ENCODE measurements around the gene FSD1.
"Not testable (repeated sequence)": the region's sequence is repeated elsewhere in the genome, so short reads cannot be mapped to it uniquely, and the experiment has no call there.

Gene FSD1

DNA sequence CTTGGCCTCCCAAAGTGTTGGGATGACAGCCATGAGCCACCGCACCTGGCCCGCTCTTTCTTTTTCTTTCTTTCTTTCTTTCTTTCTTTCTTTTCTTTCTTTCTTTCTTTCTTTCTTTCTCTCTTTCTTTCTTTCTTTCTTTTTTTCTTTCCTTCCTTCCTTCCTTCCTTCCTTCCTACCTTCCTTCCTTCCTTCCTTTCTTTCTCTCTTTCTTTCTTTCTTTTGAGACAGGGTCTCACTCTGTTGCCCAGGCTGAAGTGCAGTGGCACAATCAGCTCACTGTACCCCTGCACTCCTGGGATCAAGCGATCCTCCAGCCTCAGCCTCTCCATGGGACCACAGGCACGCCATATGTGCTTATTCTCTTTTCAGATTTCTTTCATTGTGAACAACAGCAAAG is 18.3 kb upstream of the FSD1 start:
- not testable (repeated sequence) for DNase-seq

DNA sequence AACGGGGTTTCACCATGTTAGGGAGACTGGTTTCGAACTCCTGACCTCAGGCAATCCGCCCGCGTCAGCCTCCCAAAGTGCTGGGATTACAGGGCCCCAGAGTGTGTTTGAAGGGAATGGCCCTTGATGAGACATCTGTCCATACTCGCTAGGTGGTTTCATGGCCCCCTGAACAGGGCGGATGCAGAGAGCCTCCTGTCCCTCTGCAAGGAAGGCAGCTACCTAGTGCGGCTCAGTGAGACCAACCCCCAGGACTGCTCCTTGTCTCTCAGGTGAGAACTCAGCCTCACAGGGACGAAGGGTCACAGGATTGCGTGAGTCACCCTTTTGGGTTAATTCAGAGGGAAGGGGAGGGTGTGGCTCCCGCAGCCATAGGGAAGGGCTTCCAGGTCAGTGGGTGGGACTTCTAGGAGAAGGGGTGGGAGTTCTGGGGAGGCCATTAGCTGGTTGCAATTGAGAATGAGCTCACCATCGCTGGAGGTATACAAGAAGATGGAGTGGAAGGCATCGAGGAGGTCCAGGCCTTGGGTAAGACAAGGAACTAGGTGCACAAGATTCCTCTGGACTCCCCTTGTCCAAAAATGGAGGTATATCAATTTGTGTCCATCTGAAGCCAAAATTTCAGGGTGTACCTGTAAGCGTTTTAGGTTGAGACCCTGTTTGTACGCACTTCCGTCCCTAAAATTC is 16.2 kb upstream of the FSD1 start:
- DNase-seq = no peak

DNA sequence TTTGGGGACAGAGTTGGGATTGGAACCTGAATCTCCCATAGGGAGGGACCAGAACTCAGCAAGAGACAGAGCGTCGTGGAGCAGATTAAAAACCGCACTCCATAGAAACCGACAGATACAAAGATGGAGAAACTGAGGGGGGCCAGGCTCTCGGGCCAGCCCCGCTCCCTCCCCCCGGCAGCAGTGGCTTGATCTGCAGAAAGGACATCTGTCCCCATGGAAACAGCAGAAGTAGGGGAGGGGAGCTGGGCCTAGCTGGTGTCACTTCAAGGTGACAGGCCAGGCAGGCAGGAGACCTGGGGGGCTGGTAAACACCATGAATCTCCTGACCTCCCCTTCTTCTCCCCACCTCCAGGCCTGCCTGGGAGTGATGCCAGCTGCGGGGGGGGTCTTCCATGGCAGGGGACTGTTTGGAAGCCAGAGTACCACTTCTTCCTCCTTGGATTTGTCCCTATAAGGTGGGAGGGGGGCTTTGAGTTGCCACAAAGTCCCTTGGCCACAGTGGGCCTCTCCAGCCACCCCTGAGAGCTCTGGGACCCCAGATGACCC is 13.1 kb upstream of the FSD1 start:
- DNase-seq = no peak

DNA sequence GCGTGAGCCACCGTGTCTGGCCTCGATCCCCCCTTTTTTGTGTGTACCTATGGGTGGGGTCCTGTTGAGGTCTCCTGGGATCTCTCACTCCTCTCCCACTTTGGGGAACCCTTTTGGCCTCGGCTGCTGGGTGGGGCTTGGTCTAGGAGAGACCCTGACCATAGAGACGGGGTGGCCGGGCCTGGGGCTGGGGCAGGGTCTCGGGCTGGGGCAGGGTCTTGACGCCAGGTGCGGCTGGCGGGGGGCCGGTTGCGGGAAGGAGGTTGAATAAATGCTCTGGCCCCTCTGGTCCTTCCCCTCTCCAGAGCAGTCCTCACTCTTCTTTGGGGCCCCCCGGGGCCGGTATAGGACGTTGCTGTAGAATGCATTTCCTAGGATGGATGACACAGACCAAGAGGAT is 11.9 kb upstream of the FSD1 start:
- no peak for DNase-seq

DNA sequence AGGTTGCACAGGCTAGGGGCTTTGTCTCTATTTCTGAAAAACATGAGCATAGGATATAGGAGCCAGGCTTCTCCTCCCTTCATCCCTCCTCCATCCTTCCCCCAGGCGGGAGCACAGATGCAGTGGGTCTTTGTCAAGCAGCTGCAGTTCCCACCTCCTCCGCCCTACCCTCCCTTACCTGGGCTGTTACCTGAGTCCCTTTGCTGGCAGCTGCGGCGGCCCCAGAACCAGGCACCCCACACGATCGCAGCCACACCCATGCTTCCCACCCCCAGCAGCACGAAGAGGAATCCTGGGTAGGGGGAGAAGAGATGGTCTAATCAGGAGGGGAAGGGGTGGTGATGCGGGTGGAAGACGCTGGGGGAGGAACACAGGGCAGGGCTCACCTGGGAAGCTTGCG is 10.0 kb upstream of the FSD1 start:
- no peak for DNase-seq

DNA sequence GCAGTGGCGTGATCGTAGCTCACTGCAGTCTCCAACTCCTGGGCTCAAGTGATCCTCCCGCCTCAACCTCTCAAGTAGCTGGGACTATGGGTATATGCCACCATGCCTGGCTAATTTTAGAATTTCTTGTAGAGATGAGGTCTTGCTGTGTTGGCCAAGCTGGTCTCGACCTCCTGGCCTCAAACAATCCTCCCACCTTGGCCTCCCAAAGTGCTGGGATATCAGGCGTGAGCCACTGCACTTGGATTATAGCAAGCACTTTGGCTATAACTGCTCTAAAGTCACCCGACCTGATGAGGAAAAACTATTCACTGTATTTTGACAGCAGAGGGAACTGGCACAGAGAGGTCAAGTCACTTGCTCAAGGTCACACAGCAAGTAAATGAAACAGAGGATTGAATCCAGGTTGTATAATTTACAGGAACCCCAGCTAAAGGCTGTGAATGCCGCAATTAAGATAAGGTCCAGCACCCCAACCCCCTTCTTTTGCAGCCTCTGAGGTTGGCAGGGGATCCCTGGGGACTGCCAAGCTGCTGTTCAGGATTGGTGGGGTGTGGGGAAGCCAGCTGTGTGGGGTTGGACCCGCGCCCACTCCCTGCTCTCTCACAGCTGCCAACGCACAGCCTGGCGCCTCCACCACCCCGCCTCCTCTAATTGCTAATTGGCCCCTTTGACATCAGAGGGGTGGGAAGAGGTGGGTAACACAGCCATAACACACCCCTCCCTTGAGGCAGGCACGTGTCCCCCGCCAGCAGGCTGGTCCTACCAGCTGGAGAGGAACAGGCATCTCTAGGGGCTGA is 8.2 kb upstream of the FSD1 start:
- DNase-seq = no peak

DNA sequence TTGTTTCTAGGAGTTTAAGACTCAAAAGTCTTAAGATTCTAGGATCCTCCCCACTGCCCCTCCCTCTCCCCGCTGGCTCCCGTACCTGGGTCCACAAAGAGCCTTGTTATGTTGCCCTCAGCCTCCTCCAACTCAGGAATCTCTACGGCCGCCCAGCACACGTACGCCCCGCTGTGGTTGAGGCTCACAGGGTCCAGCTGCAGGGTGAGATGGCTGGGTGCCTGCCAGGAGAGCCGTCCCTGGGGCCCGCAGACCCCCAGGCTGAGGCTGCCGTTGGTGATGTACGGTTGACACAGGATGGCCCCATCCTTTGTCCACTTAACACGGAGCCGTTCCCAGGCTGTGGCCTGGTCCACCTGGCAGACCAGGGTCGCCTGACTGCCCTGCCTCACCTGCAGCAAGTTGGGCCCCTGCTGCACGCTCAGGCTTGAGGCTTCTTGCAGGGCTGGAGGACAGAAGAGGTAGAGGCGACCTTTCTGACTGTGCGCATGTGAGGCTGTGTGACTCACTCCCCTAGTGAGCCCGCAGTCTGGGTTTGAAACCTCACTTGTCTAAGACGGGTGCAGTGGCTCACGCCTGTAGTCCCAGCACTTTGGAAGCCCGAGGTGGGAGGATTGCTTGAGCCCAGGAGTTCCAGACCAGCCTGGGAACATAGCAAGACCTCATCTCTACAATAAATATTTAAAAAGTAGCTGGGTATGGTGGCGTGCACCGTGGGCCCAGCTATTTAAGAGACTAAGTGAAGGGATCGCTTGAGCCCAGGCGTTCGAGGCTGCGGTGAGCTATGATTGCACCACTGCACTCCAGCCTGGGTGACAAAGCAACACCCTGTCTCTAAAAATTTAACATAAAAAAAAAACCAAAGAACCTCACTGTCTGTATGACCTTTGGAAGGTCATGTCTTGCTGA is 6.2 kb upstream of the FSD1 start:
- DNase-seq = no peak

DNA sequence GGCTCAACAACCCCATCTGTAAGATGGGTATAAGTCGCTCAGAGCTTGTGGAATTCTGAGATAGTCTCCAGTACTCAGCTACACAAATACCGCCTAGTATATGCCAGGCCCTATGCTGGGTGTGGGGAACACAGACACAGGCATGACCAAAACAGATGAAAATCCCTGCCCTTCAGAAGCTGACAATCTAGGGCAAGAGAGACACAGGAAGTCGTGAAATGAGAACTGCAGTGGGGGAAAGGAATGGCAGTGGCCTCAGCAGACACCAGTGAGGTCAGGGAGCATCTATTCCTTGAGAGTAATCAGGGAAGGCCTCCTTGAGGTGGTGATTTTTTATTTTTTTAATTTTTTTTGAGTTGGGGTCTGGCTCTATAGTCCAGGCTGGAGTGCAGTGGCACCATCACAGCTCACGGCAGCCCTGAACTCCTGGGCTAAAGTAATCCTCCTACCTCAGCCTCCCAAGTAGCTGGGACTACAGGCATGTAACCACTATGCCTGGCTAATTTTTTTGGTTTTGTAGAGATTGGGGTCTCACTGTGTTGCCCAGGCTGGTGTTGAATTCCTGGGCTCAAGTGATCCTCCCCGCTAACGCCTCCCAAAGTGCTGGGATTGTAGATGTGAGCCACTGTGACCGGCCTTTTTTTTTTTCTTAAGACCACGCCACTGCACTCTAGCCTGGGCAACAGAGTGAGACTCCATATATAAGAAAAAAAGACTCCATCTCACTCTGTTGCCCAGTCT is 5.4 kb upstream of the FSD1 start:
- no peak for DNase-seq

DNA sequence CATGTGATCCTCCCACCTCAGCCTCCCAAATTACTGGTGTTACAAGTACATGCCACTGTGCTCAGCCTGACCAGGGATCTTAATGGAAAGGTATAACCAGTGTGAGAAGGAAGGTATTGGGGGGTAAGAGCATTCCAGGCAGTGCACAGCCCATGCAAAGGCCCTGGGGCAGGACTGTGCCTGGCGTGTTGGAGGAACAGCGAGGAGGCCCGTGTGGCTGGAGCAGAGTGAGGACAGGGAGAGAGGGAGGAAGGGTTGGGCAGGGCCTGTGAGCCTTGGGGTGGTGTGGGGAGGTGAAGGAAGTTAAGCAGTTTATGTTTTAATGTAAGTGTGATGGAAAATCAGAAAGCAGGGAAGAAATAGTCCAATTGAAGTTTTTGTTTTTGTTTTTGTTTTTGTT is 3.8 kb upstream of the FSD1 start:
- DNase-seq = no peak

DNA sequence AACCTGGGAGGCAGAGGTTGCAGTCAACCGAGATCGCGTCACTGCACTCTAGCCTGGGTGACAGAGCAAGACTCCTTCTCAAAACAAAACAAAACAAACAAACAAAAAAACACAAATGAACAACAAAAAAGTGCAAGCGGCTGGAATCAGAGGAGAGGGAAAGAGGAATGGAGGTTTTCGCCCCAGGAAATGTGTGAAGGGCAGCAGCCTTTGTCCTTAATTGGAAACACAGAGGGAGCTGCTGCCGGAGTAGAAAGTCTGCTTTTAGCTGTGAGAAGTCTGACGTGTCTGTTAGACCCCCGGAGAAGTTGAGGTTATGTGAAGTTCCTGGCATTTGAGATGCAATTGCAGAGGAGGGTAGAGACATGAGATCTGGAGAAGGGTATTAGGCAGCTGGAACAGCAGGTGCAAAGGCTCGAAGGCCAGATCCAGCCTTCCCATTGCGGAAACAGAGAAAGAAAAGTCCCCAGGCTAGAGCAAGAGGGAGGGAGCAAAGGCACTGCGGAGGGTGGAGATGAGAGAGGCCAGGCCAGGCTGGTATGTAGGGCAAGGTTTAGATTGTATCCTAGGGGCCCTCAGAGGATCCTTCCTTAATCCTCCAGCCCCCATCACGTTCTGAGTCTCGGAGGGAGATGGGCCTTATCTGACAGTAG is 2.7 kb upstream of the FSD1 start:
- no peak for DNase-seq

DNA sequence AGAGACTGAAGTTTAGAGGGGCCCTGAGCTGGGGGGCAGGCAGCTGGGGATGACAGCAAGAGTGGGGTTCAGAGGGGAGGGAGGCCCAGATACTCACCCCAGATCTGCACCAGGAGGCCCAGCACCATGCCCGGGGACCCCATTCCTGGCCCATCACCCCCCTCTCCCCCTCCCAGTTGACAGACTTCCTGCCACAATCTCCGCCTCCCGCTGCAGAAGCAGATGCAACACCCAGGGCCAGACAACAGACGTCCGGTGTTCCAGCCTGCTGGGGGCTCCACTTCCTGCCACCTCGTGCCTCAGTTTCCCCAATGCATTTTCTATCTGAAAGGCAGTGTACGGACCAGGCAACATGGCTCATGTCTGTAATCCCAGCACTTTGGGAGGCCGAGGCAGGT is 2.2 kb upstream of the FSD1 start, which contains the start of gene TMIGD2:
TSS of gene TMIGD2 (minus strand) at position 147 of the 398 bp plus-strand sequence. CDS start at position 143, 4 bp downstream.
- no peak for DNase-seq

DNA sequence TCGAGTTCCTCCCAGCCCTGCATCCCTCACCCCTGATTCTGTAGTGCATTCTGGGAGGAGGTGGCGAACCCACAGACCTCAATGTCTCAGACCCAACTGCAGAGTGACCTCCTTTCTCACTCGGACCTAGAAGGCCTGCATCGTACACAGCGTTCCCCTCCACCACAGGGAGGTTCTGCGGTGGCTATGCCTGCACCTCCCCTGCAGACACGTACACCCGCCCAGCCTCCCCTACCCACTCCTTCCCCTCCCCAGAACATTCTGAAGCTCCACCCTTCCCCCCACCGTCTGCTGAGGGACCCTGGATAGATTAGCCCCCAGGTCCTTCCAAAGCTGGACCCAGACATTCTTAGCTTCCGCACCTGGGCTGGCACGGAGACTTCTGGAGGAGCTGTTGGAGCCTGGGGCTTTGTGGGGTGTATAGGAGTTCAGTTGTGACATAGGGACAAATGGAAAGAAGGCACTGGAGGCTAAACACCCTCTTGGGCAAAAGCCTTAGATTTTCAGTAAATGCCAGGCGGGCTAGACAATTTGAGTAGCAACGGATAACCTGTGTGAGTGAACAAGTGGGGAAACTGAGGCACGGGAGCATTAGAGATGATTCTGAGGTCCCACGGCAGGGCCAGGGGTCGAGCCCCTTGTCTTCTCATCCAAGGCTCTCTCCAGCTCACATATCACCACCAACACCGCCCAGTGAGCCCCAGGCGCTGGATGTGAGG is 420 bp upstream of the FSD1 start:
- no peak for DNase-seq

DNA sequence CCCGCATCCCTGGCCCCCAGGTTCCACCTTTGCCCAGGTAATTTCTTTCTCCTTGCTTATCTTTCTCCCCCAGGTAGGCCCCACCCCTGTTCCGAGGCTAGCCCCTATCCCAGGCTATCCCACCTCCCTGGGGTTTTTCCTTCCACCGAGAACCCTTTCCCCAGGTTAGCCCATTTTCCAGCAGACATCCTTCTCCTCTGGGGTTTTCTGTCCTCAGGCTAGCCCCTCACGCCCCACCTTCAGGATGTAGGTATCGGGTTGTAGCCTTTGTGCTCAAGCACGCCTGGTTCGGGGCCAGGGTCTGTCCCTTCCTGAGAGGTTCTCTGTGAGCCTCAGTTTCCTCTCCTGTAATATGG is 837 bp downstream of the FSD1 start:
- DNase-seq = no peak

DNA sequence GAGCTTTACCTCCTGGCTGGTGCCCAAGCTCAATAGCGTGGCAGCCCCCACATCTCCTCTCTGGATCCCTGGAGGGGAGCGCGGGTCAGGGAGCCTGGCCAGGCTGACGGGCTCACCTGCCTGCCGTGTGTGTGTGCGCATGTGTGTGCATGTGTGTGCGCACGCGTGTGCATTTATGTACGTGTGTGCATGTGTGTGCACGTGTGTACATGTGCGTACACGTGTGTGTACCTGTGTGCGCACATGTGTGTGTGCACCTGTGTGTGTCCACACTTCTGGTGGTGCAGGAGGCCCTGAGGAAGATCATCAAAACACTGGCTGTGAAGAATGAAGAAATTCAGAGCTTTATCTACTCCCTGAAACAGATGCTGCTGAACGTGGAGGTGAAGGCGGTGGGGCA is 1.3 kb downstream of the FSD1 start:
- DNase-seq = no peak

DNA sequence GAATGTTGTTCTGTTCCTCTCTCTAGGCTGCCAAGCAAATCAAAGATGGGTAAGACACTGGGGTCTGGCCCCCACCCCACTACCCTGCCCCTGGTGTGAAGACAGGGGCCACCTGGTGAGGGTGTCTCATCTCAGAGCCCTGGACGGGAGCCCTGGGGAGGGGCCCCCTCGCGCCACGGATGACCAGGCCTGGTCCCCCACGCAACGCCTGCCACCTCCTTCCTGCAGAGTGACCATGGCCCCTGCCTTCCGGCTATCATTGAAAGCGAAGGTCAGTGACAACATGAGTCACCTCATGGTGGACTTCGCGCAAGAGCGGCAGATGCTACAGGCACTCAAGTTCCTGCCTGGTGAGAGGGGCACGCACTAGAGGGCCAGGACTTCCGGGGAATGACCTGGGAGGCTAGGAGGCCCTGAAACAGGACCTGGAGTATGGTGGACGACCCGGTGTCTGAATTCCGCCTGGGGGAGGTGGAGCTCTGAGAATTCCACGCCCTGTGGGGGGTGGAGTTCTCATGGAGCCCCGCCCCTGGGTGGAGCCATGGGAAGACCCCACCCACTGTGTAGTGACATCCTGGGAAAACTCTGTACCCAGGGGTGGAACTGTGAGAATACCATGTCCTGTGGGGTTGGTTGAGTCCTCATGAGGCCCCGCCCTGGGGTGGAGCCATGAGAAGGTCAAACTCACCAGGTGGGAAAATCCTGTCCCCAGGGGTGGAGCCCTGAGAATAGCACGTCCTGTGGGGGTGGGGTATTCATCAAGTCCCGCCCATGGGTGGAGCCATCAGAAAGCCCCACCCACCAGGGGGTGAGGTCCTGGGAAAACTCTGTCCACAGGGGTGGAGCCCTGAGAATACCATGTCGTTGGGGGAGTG is 6.1 kb downstream of the FSD1 start:
- no peak for DNase-seq

DNA sequence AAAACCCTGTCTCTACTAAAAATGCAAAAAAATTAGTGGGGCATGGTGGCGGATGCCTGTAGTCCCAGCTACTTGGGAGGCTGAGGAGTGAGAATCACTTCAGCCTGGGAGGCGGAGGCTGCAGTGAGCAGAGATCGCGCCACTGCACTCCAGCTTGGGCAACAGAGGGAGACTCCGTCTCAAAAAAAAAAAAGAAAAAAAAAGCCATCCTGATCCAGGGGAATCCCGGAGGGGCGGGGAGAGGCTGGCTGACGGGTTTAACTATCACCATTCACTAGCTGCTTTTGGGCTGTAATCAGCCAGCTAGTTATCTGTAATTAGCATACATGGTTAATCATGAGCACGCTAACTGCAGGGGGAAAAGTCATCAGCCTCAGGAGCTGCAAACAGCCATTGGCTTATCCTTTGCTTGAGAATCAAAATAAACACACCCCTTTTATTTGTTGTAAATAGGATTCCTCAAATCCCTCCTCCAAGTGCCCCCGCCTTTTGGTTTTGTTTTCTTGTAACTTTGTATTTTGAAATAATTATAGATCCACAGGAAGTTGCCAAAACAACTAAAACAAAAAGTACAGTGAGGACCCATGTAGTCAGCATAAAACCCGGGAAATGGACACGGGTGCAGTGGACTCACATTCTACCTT is 9.6 kb downstream of the FSD1 start:
- no peak for DNase-seq

DNA sequence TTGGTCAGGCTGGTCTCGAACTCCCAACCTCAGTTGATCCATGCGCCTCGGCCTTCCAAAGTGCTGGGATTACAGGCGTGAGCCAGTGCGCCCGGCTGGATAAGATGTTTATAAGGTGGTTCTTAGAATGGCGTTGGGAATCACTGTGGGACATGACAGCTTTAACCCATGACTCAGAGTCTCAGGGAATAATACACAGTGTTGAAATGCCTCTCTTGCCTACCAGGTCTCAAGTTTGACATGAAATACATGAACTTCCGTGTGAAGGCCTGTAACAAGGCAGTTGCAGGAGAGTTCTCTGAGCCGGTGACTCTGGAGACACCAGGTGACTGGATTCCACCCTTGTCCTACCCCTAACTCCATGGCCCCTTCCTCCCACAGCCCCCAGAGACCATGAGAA is 12.6 kb downstream of the FSD1 start:
- no peak for DNase-seq

DNA sequence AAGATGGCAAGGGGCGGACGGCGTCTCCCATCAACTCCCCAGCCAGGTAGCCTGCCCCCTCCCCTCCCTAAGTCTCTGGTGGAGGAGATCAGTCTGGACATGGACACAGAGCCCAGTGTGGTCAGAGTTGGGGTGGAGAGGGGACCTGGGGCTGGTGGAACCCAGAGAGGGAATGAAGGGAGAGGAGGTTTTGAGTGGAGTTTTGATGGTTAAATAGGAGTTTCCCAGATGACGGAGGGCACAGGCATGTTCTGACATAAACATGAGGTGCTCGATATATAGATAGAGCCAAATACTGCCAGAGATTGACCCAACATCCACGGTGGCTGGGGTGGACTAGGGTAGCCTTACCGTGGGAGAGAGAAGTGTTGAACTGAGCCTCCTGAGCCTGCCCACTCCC is 14.1 kb downstream of the FSD1 start:
- DNase-seq = no peak

DNA sequence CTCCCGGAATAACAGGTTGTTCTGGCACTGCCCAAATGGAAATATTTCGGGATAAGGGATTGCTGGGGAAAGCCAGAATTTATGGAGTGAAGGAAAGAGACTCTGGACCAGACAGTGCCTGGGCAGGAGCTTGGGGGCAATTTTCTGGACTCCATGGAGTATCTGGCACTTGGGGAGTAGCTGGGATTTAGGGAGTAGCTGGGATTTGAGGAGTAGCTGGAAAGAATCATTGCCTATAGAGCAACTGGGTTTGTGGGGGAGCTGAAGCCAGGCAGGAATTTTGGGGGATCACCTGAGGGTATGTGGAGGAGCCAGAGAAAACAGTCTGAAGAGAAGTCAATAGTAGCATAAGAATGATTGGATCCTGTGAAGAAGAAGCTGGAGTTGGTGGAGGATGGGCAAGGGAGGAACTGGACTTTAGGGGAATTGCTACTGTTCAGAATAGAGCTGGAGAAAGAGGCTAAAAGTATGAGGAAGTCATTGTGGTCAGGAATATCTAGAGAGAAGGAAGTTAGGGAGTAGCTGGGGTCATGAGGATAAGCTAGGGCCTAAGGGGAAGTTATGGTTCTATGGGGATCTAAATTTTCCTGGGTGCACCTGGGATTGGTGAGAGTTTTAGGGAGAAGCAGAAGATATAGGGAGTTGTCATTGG is 14.8 kb downstream of the FSD1 start:
- DNase-seq = no peak

Data from cerebellar nuclear complex (tissue), 1 donor.